SK-N-DZ (cell line): ENCODE data around the gene RNF43.

ENCODE experiments used
- DNase-seq: peaks from one replicate; pipeline ENCODE4 v3.0.0-alpha.2; 2015; ENCODE audit warnings: low spot score

RNF43 gene

DNA sequence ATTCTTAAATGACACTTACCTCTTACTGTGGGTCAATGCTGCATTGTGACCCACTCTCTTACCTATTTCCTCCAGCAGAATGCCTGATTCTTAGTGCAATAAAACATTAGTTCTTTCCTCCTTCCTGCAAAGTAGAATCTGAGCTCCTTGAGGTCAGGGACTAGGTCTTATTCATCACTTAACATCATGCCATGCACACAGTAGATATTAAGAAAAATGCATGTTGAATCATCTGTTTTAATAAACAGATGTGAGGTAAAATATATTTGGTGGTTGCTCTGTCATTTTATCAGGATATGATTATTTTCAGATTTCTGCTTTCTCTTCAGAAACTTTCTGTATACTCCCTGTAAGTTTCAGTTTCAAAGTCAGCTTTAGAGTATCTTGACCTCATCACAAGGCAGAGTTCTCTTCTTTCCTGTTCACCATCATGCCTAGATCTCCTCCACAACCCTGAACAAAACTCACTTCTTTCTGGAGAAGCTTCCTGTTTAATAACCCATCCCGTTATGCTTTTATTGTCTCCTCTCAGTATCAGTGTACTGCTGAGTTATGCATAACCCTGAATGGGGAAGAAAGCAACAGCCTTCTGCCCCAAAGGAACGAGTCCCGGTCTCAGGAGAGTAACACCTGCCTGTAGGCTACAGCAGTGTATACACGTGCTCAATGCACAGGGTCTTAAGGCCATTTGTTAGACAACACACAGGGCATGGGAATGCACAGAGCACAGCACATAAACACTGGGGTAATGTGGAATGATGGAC is 35.0 kb downstream of the RNF43 start:
- DNase-seq, result no peak

DNA sequence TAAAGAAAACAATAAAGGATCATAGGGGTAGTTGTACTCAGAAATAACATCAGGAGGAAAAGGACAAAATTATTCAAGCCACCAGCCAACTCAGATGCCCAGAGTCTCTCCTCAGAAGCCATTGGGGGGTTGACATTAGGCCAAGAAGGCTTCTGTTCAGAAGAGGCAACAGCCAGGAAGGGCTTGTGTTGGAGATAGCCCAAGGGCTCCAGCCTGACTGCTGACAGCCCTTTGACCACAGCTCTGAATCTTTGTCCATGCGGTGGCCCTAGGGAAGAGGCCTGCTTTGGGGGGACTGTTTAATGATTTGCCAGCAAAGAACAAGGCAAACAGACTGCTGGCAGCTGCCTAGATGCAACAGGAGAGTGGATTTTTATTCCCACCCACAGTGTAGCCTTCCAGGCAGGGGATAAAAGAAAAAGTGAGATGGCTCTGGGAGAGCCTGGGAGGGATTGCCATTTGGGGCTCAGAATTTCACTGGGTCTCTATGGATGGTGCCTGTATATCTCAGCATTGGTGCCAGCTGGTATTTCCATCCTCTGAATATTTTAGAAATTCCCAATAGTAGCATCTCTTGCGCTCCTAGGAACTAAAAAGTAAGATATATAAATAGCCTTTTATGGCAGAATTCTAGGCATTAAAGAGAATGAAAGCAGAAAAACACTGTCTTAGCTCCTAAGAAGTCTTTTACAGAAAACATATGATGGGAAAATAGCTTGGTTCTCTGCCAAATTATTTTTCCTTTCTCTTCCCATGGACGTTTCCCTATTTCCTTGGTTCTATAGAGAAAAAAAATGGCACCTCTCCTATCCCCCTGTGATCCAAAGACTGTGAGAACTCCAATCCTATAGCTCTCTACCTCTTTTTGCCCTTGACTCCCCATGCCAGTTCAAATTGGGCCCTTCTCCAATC is 36.0 kb downstream of the RNF43 start:
- DNase-seq, result no peak

DNA sequence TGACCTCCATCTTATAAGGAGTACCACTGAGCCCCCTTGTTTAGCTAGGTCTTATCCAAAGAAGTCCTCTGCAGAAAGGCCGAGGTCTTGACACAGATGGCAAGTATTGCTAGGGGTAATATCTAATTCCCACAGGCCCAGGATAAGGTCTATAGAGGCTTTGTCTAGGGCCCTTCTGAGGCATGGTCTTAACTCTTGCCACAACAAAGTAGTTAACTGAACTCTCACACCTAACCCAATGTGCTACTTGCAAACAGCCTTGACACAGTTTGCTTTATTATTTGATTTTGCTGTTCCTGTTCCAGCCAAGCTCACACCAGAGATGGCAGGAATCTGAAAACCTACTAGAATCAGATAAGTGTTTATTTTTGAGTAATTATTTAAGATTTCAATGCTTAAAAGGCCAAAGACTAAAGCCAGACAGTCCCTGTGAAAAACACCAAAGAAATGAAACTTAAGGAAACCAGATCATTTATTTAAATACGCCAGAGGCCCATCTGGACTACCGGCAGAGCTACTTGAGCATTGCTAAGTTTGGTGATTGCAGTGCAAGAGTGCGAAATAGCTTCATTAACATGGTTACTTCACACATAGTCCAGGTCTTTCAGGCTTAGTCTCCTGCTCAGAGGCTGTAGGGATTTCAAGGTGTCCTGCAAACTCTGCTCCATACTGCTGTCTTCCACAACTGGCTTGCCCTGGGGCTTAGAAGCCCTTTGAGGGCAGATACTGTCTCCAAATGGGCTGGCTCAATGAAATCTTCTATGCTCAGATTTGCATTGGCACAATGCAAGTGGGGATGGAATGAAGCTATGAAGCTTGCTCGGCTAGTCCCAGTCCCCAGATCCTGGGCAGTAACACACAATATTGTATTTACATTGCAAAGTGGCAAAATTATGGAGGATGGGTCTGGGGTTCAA is 36.9 kb downstream of the RNF43 start:
- DNase-seq, result no peak

DNA sequence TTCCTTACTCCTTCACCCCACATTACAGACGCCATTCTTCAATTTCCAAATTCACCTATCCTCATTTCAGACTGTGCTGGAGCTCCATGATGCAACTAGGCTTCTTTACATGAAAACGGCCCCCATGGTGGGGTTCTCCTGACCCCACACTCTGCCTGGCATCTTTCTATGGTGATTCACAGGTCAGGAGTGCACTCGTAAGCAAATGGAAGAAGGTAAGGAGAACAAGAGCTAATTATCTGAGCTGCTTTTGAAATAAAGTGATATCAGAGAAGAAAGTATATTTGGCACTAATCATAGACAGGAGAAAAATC is 37.9 kb downstream of the RNF43 start:
- DNase-seq, result no peak

DNA sequence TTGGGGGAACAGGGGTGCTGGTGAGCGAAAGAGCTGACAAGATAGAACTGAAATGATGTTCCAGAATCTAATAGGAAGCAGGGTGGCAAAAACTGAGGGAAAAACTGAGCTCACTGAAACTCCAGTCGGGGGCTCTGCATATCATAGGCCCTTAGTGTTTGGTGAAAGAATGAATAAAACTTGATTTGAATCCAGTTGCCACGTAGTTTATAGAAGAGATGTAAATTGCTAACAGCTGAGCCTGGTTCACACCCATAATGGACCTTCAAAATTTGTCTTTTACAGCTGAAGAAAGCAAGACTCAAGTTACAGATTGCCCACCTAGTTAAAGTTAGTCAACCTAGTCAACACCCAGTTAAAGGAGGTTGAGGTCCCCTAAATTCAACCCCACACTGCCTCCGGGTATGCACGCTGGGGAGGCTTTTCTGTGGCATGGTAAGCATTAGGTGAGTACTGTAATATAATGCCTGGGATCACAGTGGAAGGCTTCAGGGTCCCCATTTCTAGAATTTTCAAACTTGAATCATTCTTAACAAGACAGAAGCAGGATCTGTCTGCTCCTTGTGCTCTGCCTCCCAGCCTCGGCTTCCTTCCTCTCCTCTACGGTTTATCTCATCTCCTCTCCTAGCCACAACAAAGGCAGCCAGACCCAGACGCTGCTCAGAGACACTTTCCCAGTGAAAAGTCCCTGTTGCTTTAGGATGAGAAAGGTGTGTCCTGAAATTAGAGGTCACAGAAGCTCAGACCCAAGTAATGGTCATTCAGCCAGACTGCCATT is 38.4 kb downstream of the RNF43 start:
- no peak for DNase-seq

DNA sequence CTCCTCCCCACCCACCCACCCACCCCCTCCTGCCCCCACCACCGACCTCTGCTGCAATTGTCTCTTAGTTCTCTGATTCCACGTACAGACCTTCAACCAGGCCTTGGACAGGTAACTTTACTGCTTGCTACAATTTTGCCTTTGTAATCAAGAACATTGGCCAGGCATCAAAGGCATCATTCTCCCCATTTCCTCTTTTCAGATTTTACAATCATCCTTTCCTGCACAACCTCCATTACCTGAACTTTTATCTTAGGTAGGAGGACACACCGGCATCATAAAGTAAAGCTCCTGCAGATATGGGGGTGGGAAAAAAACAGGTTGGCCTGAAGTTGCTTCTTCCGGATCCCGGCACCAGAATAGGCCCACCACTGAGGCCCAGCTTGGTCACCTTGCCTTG is 39.7 kb downstream of the RNF43 start:
- DNase-seq, result no peak

DNA sequence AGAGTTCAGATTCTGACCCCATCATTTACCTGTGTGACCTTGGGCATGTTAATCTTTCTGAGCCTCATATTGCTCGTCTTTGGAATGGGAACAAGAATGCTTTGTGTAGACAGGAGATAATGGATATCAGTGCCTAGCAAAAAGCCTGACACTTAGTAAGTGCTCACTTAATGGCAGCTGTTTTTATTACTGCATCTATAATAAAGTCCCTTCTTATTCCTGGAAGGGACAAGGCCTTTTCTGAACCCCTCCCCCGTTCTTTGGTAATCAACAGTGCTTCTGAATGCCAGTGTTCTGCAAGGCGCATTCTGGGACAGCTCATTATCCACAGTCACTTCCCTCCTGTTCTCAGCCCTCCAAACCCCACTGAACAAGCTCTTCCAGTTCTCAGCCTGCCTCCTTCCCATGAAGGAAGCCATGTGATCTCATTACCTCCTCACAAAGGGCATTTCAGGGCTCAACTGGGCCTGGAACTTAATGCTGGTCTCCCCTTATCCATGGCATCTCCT is 40.2 kb downstream of the RNF43 start:
- no peak for DNase-seq

DNA sequence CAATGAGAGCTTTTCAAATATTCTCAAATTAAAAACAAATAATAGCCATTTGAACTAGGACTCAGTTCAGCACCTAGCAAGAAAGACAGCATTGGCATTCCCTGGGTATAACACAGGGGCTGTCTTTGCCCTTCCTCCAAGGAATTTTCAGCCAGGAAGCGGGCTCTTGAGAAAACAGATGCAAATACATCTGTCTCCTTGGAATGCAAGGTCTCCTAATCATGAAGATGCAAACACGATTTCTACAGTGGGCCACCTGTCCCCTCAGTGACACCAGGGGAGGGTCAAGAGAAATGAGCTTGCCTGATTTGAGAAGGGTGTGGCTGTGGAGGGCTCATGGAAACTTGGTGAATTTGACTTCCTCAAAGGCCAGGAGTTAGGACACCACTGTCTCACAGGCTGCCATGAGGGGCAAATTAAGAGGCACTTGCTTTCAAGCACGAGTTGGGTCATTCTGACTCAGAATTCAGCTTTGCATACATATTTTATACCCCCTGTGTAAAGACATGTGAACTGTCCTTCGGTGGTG is 40.8 kb downstream of the RNF43 start:
- no peak for DNase-seq

DNA sequence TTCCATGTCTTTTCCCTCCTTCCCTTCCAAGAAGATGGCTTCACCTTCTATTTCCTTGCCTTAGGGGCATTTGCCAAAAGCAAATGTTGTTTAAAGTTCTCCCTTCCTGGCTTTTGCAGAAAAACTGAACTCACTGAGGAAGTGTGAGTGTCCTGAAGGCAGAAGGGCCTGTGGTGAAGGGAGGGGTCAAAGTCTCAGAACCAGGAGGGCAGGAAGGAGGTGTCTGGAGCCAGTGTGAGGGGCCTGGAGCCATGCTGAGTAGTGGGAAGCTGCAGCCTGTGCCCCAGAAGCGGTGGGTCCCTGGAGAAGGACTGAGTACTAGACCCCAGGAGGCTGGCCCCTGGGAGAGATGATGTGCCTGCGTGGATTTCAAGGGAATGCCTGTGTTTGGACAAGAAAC is 41.5 kb downstream of the RNF43 start:
- DNase-seq, result no peak

DNA sequence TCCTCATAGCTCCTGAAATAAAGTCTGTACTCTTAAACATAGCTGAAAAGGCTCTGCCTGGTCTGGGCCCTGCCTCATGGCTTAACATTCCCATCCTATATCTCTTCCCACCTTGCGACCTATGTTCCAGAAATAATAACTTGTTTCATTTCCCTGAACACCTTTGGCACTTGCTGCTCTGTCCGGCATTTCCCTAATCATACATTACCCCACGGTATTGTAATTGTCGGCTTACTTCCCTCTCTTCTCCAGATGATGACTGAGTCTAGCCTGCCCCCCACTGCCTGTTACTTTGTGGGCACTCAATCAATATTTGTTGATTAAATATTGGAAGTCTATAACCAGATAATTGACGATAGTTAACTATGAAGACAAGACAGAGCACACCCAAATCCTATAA is 42.1 kb downstream of the RNF43 start:
- no peak for DNase-seq

DNA sequence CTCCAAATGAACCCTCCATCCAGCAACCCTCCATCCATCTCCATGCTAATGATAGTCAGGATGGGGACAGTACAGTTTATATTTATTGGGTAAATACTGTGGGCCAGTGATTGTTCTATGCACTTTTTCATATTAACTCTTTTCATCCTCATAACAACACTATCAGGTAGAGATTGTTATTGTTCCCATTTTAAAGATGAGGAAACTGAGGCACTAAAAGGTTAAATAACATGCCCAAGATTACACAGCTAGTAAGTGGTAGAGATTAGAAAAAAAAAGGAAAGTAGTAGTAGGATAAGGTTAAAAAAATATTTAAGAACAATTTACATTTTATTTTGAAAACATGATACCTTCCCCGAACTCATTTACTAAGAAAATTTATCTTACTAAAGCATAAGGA is 43.4 kb downstream of the RNF43 start:
- no peak for DNase-seq

DNA sequence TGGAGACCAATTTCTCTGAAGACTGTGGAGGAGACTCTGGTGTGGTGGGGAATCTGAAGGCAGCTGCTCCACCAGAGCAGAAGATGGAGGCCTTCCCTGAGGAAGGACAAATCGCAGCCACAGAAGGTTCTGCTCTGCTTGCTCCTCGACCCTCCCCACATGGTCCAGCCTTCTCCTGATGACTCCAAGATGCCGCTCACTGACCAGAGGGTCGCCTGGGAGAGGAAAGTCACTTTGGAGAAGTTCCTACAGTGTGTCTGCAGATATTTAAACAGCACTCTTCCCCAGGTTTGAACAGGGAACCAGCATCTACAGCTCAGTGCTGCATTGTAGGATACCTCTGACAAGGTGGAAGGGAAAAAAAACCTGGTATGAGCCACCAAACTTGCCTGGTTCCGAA is 44.3 kb downstream of the RNF43 start:
- DNase-seq, result no peak

DNA sequence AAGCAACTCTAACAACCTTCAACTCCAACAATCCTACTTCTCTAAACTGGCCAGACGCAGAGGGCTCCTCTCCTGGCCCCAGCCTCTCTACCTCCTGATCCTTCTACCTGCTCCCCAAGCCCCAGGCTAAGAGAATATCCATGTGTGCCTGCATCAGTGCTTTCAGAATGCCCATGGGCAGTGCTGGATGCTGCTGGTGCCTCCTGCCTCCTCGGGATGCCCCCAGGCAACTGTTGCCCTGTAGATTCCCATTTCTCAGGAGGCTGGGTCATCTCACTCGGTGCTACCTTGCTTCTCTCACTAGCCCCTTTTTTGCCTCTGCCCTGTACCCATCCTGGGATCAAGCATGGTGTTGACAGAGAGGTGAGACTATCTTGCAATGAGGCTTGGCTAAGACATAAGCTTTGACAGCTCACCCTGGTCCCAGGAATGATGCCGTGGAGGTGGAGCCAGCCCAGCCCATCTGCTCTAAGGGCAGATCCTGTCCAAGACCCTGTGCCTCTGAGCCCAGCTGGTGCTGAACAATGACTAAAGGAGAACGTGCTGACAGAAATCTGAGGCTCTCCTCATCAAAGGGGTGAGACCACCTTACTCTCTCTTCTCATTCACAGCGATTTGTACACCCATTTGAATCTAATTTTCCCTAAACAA is 45.9 kb downstream of the RNF43 start:
- no peak for DNase-seq

DNA sequence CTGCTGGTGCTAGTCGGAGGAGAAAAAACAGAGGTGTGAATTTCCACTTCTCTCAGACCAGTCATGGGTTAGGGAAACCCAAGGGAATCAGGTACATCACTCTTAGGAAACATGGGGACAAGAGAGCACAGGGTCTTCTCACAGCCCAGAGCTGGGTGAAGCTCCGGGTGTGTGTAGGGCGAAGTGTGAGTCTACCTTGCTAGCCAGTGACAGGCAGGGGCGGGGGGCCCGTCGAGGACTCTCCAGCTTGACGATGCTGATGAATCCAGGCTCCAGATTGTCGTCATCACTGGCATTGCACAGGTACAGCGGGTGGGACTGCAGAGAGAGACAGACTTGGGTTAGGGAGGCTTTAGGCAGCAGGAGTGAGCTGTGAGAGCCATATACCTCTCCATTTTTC is 46.6 kb downstream of the RNF43 start:
- no peak for DNase-seq

DNA sequence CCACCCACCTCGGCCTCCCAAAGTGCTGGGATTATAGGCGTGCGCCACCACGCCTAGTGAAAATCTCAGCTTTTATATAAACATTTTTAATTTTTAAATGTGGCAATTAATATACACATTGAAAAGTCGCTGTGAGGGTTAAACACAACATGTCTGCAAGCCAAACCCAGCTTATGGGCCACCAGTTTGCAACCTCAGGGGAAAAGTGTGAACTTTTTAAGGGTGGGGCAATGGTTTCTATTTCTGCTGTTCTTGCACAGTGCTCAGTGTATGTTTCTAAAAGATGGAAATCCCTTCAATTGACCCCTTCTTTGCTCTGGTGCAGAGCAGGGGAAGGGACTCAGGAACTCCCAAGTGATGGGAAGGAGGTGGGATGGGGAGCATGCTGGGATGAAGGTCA is 47.0 kb downstream of the RNF43 start:
- no peak for DNase-seq

DNA sequence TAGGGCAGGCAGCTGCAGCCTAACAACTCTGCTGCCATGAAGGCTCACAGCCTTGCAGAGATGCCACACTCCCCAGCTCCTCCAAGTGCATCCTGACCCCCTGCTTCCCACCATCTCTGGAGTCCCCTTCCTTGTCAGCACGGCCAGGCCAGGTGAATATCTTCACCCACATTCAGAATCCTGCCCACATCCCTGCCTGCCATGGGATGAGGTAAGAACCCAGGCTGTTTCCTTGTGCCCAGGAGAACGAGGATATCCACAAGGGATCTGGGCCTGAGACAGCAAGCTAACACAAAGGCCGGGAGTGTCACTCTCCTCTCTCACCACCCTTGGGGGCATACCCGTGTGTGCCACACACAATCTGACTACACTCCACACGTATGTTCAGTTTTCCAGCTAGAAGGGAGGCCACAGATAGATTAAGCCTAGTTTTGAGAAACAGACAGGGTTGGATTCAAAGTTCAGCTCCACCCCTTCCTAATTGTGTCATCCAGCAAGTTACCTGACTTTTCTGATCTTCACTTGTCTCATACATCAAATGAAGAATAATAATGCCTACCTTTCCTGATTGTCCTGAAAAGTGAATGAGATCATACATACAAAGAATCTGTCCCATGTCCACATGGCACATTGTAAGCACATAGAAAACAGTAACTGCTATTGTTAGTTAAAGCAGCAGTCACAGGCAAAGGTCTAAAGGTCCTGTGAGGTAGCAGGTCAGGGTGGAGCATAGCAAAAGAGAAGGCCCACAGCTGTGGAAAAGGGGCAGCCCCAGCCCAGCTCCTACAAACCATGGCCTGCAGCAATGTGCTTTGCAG is 47.9 kb downstream of the RNF43 start:
- no peak for DNase-seq

DNA sequence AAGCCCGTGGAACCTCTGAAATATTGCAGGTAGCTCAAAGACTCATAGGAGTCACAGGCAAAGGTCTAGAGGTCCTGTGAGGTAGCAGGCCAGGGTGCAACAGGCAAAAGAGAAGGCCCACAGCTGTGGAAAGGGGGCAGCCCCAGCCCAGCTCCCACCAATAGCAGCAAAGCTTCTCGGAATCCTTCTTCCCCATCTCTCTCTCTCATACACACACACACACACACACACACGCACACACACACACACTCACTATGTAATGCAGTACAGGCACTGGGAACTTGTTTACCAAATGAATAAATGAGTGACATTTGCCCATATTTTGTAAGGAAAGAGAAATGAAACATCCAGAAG is 48.5 kb downstream of the RNF43 start:
- no peak for DNase-seq
